MM.1S (cell line): ENCODE data around the gene SKOR1.

Experiments
- DNase-seq: peaks from one replicate; pipeline ENCODE4 v3.0.0-alpha.2; 2015
- H2AFZ ChIP-seq: fragments of 300-600 bp; sonication (generic); 2 replicates; pipeline ENCODE4 v1.6.0; 2016; ENCODE audit warnings: antibody characterized with exemption, low read length
- H3F3A ChIP-seq: fragments of 300-600 bp; sonication (generic); 2 replicates; pipeline ENCODE4 v1.6.1; 2016; ENCODE audit warnings: mild to moderate bottlenecking, antibody characterized with exemption, low read length, moderate library complexity, mixed read lengths; ENCODE audit not compliant: insufficient read depth
- H3K27ac ChIP-seq: fragments of 300-600 bp; sonication (generic); 2 replicates; pipeline ENCODE4 v1.5.1; 2016; ENCODE audit warnings: mild to moderate bottlenecking, low read length
- H3K27me3 ChIP-seq: fragments of 300-600 bp; sonication (generic); replicated peaks from 2 replicates; pipeline ENCODE4 v1.6.0; 2016; ENCODE audit warnings: low read length; ENCODE audit not compliant: insufficient read depth
- H3K36me3 ChIP-seq: fragments of 300-600 bp; sonication (generic); replicated peaks from 2 replicates; pipeline ENCODE4 v1.6.1; 2016; ENCODE audit warnings: mild to moderate bottlenecking, low read length, mixed read lengths; ENCODE audit not compliant: insufficient read depth
- H3K4me1 ChIP-seq: fragments of 300-600 bp; sonication (generic); 2 replicates; pipeline ENCODE4 v1.6.1; 2016; ENCODE audit warnings: low read length, mixed read lengths
- H3K4me2 ChIP-seq: fragments of 300-600 bp; sonication (generic); 2 replicates; pipeline ENCODE4 v1.6.0; 2016; ENCODE audit warnings: low read depth, low read length
- H3K4me3 ChIP-seq: fragments of 300-600 bp; sonication (generic); 2 replicates; pipeline ENCODE4 v1.5.1; 2016; ENCODE audit warnings: low read length, mixed read lengths
- H3K79me2 ChIP-seq: fragments of 300-600 bp; sonication (generic); 2 replicates; pipeline ENCODE4 v1.6.1; 2016; ENCODE audit warnings: mixed run types, low read length, mixed read lengths
- H3K9ac ChIP-seq: fragments of 300-600 bp; sonication (generic); 2 replicates; pipeline ENCODE4 v1.6.1; 2016; ENCODE audit warnings: low read length, mixed read lengths
- H3K9me2 ChIP-seq: fragments of 300-600 bp; sonication (generic); replicated peaks from 2 replicates; pipeline ENCODE4 v1.6.1; 2016; ENCODE audit warnings: mild to moderate bottlenecking, low read length, mixed read lengths; ENCODE audit not compliant: insufficient read depth
- H3K9me3 ChIP-seq: fragments of 300-600 bp; sonication (generic); replicated peaks from 2 replicates; pipeline ENCODE4 v1.6.1; 2016; ENCODE audit warnings: mild to moderate bottlenecking, low read length, mixed read lengths; ENCODE audit not compliant: insufficient read depth
- H4K20me1 ChIP-seq: fragments of 300-600 bp; sonication (generic); 2 replicates; pipeline ENCODE4 v1.6.1; 2016; ENCODE audit warnings: mild to moderate bottlenecking, low read length, moderate library complexity, mixed read lengths; ENCODE audit not compliant: insufficient read depth
- CTCF ChIP-seq: fragments of 300-600 bp; sonication (generic); IDR thresholded peaks from 2 replicates; pipeline ENCODE4 v1.5.1; 2016; ENCODE audit warnings: antibody characterized with exemption, low read length, mixed read lengths
- EZH2 ChIP-seq: fragments of 300-600 bp; sonication (generic); optimal IDR thresholded peaks from 2 replicates; pipeline ENCODE3; 2017; ENCODE audit warnings: low read depth, mild to moderate bottlenecking, antibody characterized with exemption, low read length, mixed read lengths
- EZH2phosphoT487 ChIP-seq: fragments of 300-600 bp; sonication (generic); IDR thresholded peaks from 2 replicates; pipeline ENCODE4 v1.6.1; 2018; ENCODE audit warnings: antibody characterized with exemption, low read length

SKOR1 gene

GRCh38 chr15:67784090-67784781 lies 41.1 kb upstream of the SKOR1 start:
- H3K9me3 ChIP-seq: no peaks in the 10 kb centered on the region
- H3K27me3 ChIP-seq: no peaks in the 10 kb centered on the region
- H3K27ac ChIP-seq: peak overlapping the region; percentile 82
- peak overlapping the region; percentile 1; the same call in 1 of the 2 replicates for H3K9ac ChIP-seq
- no peak overlapping the region for H2AFZ ChIP-seq
- TF ChIP-seq CTCF (0 out of 2 replicates have a peak, but pooled peaks have one; percentile 5), EZH2phosphoT487 (no peak), EZH2 (no peak)
- no peak overlapping the region; the same call in 1 of the 2 replicates for H3K4me3 ChIP-seq
- H3K36me3 ChIP-seq: no peaks in the 10 kb centered on the region
- H3K79me2 ChIP-seq: no peaks in the 10 kb centered on the region
- peak overlapping the region; percentile 92 for H3K4me2 ChIP-seq
- peaks cover 30% of the 10 kb centered on the region for H3F3A ChIP-seq
- no peaks in the 10 kb centered on the region for H3K9me2 ChIP-seq
- no peaks in the 10 kb centered on the region for H4K20me1 ChIP-seq
- H3K4me1 ChIP-seq: peaks cover 33% of the 10 kb centered on the region
- peak; percentile 94 for DNase-seq

- peak overlapping the region; percentile 82 for H3K27ac ChIP-seq
- peaks cover 33% of the 10 kb centered on the region for H3K4me1 ChIP-seq
- peak; percentile 38 for DNase-seq
- H2AFZ ChIP-seq: 0 out of 2 replicates have a peak overlapping the region, but pooled peaks have one; percentile 1
- no peaks in the 10 kb centered on the region for H4K20me1 ChIP-seq
- TF ChIP-seq EZH2 (no peak), CTCF (no peak), EZH2phosphoT487 (no peak)
- no peaks in the 10 kb centered on the region for H3K36me3 ChIP-seq
- no peaks in the 10 kb centered on the region for H3K9me2 ChIP-seq
- H3K79me2 ChIP-seq: no peaks in the 10 kb centered on the region
- no peaks in the 10 kb centered on the region for H3K9me3 ChIP-seq
- no peaks in the 10 kb centered on the region for H3K27me3 ChIP-seq
- peak overlapping the region; percentile 1; the same call in 1 of the 2 replicates for H3K9ac ChIP-seq
- H3K4me3 ChIP-seq: no peak overlapping the region
- peaks cover 30% of the 10 kb centered on the region for H3F3A ChIP-seq
- H3K4me2 ChIP-seq: peak overlapping the region; percentile 44
Measured at GRCh38 chr15:67784856-67785430, 40.4 kb upstream of the SKOR1 start.

GRCh38 chr15:67785431-67785830 lies 39.9 kb upstream of the SKOR1 start:
- H3K4me2 ChIP-seq: peak overlapping the region; percentile 44; the same call in 1 of the 2 replicates
- DNase-seq: no peak
- H2AFZ ChIP-seq: no peak overlapping the region
- TF ChIP-seq EZH2phosphoT487 (no peak), CTCF (no peak), EZH2 (no peak)
- peaks cover 30% of the 10 kb centered on the region for H3F3A ChIP-seq
- H3K4me3 ChIP-seq: no peak overlapping the region
- H3K27ac ChIP-seq: peak overlapping the region; percentile 82; the same call in 1 of the 2 replicates
- no peaks in the 10 kb centered on the region for H3K9me3 ChIP-seq
- peaks cover 33% of the 10 kb centered on the region for H3K4me1 ChIP-seq
- H3K9ac ChIP-seq: no peak overlapping the region
- H4K20me1 ChIP-seq: no peaks in the 10 kb centered on the region
- no peaks in the 10 kb centered on the region for H3K36me3 ChIP-seq
- no peaks in the 10 kb centered on the region for H3K27me3 ChIP-seq
- H3K9me2 ChIP-seq: no peaks in the 10 kb centered on the region
- no peaks in the 10 kb centered on the region for H3K79me2 ChIP-seq
